ENCODE data around the gene CRLF2. TPM values are rescaled to one million over a fixed set of nuclear protein-coding genes. Genes with fewer than 3 reads are reported as not detected.

The CRLF2 gene
- total RNA-seq, 2 donors from 2014 or later = not detected

DNA sequence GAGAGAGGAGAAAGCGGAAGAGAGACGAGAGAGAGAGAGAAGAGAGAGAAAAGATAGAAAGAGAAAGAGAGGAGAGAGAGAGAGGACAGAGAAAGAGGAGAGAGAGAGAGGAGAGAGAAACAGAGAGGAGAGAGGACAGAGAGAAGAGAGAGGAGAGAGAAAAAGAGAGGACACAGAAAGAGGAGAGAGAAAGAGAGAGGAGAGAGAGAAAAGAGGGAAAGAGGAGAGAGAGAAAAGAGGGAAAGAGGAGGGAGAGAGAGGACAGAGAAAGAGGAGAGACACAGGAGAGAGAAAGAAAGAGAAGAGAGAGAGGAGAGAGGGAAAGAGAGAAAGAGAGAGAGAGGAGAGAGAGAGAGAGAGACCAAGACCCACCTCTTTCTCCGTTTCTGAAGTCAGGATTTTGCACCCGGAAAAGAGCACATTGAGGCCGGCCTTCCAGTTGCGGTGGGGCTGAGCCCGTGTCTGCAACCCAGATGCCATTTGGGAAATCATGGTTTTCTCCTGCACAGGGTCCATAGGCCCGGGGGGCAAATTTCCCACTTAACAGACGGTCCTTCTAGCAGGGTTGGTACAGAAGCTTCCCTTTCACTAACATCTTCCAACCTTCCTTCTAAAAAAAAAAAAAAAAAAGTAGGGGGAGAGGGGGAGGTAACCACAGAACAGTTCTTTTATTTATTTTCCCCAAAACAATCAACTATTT, 60.9 kb downstream of the CRLF2 start:
- no peaks in the 10 kb centered on the region for H3K9me3 ChIP-seq
- no peak overlapping the region for H3K27ac ChIP-seq
- DNase-seq (no peak), ATAC-seq (no peak)
- WGBS, 2 donors = 23 to 25% methylated on average over 9 of the region's 9 CpGs
- TF ChIP-seq, protein P1, sequence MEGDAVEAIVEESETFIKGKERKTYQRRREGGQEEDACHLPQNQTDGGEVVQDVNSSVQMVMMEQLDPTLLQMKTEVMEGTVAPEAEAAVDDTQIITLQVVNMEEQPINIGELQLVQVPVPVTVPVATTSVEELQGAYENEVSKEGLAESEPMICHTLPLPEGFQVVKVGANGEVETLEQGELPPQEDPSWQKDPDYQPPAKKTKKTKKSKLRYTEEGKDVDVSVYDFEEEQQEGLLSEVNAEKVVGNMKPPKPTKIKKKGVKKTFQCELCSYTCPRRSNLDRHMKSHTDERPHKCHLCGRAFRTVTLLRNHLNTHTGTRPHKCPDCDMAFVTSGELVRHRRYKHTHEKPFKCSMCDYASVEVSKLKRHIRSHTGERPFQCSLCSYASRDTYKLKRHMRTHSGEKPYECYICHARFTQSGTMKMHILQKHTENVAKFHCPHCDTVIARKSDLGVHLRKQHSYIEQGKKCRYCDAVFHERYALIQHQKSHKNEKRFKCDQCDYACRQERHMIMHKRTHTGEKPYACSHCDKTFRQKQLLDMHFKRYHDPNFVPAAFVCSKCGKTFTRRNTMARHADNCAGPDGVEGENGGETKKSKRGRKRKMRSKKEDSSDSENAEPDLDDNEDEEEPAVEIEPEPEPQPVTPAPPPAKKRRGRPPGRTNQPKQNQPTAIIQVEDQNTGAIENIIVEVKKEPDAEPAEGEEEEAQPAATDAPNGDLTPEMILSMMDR (IDR thresholded peaks at IDR 0.05) = no peak
- no peak for TF ChIP-seq POLR2A (IDR thresholded peaks at IDR 0.05)
- intact Hi-C loops (cut with DNase I) = no loop called here
- H3K27me3 ChIP-seq = no peaks in the 10 kb centered on the region
- no peak overlapping the region for H3K4me3 ChIP-seq
- no peaks in the 10 kb centered on the region for H3K4me1 ChIP-seq
- H3K36me3 ChIP-seq (replicated peaks in 1 of 2; ENCODE audit: insufficient read depth in 1 of 2, low read depth in 2 of 2) = no peaks in the 10 kb centered on the region

DNA sequence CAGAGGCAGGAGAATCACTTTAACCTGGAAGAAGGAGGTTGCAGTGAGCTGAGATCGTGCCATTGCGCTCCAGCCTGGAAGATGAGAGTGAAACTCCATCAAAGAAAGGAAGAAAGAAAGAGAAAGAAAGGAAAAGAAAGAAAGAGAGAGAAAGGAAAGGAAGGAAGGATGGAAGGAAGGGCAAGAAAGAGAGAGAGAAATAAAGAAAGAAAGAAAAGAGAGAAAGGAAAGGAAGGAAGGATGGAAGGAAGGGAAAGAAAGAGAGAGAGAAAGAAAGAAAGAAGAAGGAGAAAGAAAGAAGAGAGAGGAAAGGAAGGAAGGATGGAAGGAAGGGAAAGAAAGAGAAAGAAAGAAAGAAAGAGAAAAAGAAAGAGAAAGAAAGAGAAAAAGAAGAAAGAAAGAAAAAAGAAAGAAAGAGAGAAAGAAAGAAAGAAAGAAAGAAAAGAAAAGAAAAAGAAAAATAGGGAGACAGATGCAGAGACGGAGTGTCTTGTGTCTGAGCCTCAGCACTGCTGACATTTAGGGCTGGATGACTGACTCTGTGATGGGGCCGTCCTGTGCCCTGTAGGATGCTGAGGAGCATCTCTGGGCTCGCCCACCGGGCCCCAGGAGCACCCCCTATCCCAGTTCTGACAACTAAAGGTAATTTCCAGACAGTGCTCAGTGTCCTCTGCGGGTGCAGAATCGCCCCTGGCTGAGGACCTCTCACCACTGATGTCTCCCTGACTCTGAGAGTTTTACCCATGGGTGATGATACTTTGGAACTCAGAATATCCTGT, 61.7 kb downstream of the CRLF2 start:
- 52 to 61% methylated on average over 8 of the region's 8 CpGs for WGBS, 2 donors
- DNase-seq (no peak), ATAC-seq (no peak)
- Histone ChIP-seq H3K27me3 (no peaks in the 10 kb centered on the region), H3K36me3 (replicated peaks in 1 of 2; ENCODE audit: insufficient read depth in 1 of 2, low read depth in 2 of 2) (no peaks in the 10 kb centered on the region), H3K27ac (no peak overlapping the region), H3K4me3 (no peak overlapping the region), H3K9me3 (no peaks in the 10 kb centered on the region), H3K4me1 (no peaks in the 10 kb centered on the region)
- TF ChIP-seq, protein P1 (IDR thresholded peaks at IDR 0.05) = no peak
- no peak for TF ChIP-seq POLR2A (IDR thresholded peaks at IDR 0.05)
- intact Hi-C loops (cut with DNase I) = no loop called here

DNA sequence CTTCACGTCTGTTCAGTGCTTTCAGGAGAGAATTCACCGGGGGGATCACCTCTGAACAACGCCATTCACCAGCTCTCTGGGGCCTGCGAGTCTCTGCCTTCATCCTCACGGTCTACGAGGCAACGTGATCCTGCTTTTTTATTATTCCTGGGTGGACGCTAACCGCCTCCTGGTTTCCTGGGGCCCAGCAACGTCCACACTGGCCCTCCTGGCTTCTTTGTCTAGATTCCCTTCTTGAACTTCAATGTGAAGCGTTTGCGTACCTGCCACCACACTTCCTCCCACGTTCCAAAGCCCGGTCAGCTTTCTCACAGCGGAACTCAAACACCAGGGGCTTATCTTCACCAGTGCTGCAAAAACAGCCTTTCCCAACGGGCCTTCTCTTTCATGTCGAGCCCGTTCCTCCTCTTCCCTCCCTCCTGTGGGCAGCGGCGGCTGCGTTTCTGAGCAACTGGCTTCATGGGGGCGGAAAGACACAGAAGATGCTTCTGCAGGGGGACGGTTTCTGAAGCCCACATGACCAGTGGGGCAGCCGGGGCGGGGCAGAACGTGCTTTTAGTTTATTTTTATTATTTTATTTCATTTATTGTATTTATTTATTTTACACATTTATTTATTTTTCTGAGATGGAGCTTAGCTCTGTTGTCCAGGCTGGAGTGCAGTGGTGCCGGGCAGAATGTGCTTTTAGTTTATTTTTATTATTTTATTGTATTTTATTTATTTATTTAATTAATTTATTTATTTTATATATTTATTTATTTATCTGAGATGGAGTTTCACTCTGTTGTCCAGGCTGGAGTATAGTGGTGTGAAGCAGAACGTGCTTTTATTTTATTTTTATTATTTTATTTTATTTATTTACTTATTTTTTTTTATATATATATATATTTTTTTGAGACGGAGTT, 64.6 kb downstream of the CRLF2 start:
- Histone ChIP-seq H3K27me3 (no peaks in the 10 kb centered on the region), H3K4me1 (no peaks in the 10 kb centered on the region), H3K9me3 (no peaks in the 10 kb centered on the region), H3K4me3 (no peak overlapping the region), H3K36me3 (replicated peaks in 1 of 2; ENCODE audit: insufficient read depth in 1 of 2, low read depth in 2 of 2) (no peaks in the 10 kb centered on the region), H3K27ac (no peak overlapping the region)
- intact Hi-C loops (cut with DNase I) = no loop called here
- DNase-seq = no peak
- TF ChIP-seq POLR2A (IDR thresholded peaks at IDR 0.05) = no peak
- 32 to 39% methylated on average over 29 of the region's 29 CpGs for WGBS, 2 donors
- ATAC-seq = no peak

DNA sequence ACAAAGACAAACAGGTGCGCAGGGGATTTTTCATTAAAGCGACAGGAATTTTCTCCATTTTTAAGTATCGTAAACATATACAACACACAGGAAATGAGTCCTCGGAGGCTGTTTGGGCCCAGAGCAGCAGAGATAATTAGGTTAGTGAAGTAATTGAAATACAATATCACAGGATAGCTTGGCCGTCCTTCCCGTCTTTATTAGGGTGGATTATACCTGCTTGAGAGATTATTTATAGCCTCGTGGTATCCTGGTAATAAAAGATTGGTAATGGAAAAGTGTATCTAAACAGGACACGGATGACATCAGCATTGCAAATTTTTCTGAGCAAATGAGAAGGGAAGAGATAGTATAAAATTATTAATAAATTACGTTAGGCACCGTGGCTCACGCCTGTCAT, 68.2 kb downstream of the CRLF2 start:
- ATAC-seq (no peak), DNase-seq (no peak)
- H3K4me3 ChIP-seq = no peak overlapping the region
- 51 to 58% methylated on average over 11 of the region's 11 CpGs for WGBS, 2 donors
- no peak overlapping the region for H3K27ac ChIP-seq
- H3K9me3 ChIP-seq = no peaks in the 10 kb centered on the region
- TF ChIP-seq, protein P1 (IDR thresholded peaks at IDR 0.05) = no peak
- no peak for TF ChIP-seq POLR2A (IDR thresholded peaks at IDR 0.05)
- no peaks in the 10 kb centered on the region for H3K4me1 ChIP-seq
- intact Hi-C loops (cut with DNase I) = no loop called here
- no peaks in the 10 kb centered on the region for H3K36me3 ChIP-seq (replicated peaks in 1 of 2; ENCODE audit: insufficient read depth in 1 of 2, low read depth in 2 of 2)
- no peaks in the 10 kb centered on the region for H3K27me3 ChIP-seq

Other genes starting within 250 kb of the CRLF2 start
- 1 to 10 TPM; 2.0 to 3.4 TPM for gene CSF2RA, start 56.2 kb upstream of the CRLF2 start, total RNA-seq
- gene IL3RA, start 124.1 kb upstream of the CRLF2 start, total RNA-seq = 1 to 10 TPM in 1 of 2 donors, under 1 TPM in 1; 0.78 to 1.3 TPM
- gene SLC25A6, start 179.5 kb upstream of the CRLF2 start, total RNA-seq = 100 to 1,000 TPM; 180 to 338 TPM
- 10 to 100 TPM; 16.5 to 18.9 TPM for gene ASMTL, start 240.3 kb upstream of the CRLF2 start, total RNA-seq